HepG2 (cell line): ENCODE results near the gene NUDT19. TPM values are rescaled to one million over a fixed set of nuclear protein-coding genes. Genes with fewer than 3 reads are reported as not detected.

Experiments used
- CEBPG ChIP-seq: IDR thresholded peaks from 2 replicates; pipeline ENCODE4 v1.6.1; 2016
- CENPT ChIP-seq: sonication (generic); formaldehyde crosslinking; IDR thresholded peaks from 2 replicates; pipeline ENCODE4 v1.8.0; 2022; ENCODE audit warnings: low read depth, mild to moderate bottlenecking, moderate library complexity, missing genetic modification reagents
- HDAC6 ChIP-seq: fragments of 200-600 bp; sonication (generic); IDR thresholded peaks from 2 replicates; pipeline ENCODE4 v1.7.0; 2017; ENCODE audit warnings: mild to moderate bottlenecking, antibody characterized with exemption, low read length, low read depth
- RAD21 ChIP-seq: fragments of 450-650 bp; formaldehyde crosslinking; IDR thresholded peaks from 2 replicates; pipeline ENCODE4 v1.5.0; 2020; ENCODE audit warnings: mild to moderate bottlenecking
- TP53 ChIP-seq: sonication (generic); formaldehyde crosslinking; conservative IDR thresholded peaks from 2 replicates; pipeline ENCODE4 v1.4.0; 2020; ENCODE audit warnings: missing genetic modification reagents
- ZNF674 ChIP-seq: sonication (generic); formaldehyde crosslinking; IDR thresholded peaks from 2 replicates; pipeline ENCODE4 v1.5.0; 2020; ENCODE audit warnings: low read depth, mild to moderate bottlenecking, missing genetic modification reagents
- ZZZ3 ChIP-seq: sonication (generic); formaldehyde crosslinking; IDR thresholded peaks from 2 replicates; pipeline ENCODE4 v1.4.0; 2020; ENCODE audit warnings: missing genetic modification reagents, mild to moderate bottlenecking, borderline replicate concordance
- polyA plus RNA-seq, 8 experiments: library from polyadenylated mRNA; depleted of rRNA in 3 of 8; stranded (reverse) in 7 of 8; unstranded in 1 of 8; fragments of >200 nt; fragmentation: Illumina TruSeq in 4 of 8; extraction: Trizol in 4 of 8; gene quantifications; 2 replicates each; pipeline versions ENCODE4 v1.2.1 to v1.2.3, GENCODE V29; 2011 to 2016; ENCODE audit warnings: low read depth in 4 of 8, missing spikeins in 1 of 8, mixed read lengths in 1 of 8; ENCODE audit not compliant: insufficient read depth in 1 of 8
- total RNA-seq, 5 experiments: library from RNA; depleted of rRNA; stranded (reverse); fragments of >200 nt; fragmentation: Illumina TruSeq; extraction: Trizol; gene quantifications; 2 replicates each; pipeline ENCODE4 v1.2.3, GENCODE V29; 2016; ENCODE audit warnings: low read depth in 1 of 5
- TF ChIP-seq, protein P1 (sequence below): sonication (generic); formaldehyde crosslinking; IDR thresholded peaks from 2 replicates; pipeline ENCODE4 v1.8.1; 2022; ENCODE audit warnings: low read depth, mild to moderate bottlenecking, missing genetic modification reagents
- TF ChIP-seq, protein P2 (sequence below): sonication (generic); formaldehyde crosslinking; IDR thresholded peaks from 2 replicates; pipeline ENCODE4 v1.4.0; 2020; ENCODE audit warnings: mild to moderate bottlenecking, missing genetic modification reagents
- TF ChIP-seq, protein P3 (sequence below): sonication (generic); formaldehyde crosslinking; IDR thresholded peaks from 2 replicates; pipeline ENCODE4 v1.5.0; 2020; ENCODE audit warnings: mild to moderate bottlenecking, low read depth, missing genetic modification reagents, borderline replicate concordance
- TF ChIP-seq, protein P4 (sequence below): sonication (generic); formaldehyde crosslinking; IDR thresholded peaks from 2 replicates; pipeline ENCODE4 v1.4.0; 2020; ENCODE audit warnings: mild to moderate bottlenecking, missing genetic modification reagents
- TF ChIP-seq, protein P5 (sequence below): sonication (generic); formaldehyde crosslinking; IDR thresholded peaks from 2 replicates; pipeline ENCODE4 v1.8.1; 2023; ENCODE audit warnings: mild to moderate bottlenecking, moderate library complexity, missing genetic modification reagents
- TF ChIP-seq, protein P6 (sequence below): sonication (generic); formaldehyde crosslinking; IDR thresholded peaks from 2 replicates; pipeline ENCODE4 v1.4.0; 2020; ENCODE audit warnings: missing genetic modification reagents

Gene NUDT19
- total and polyA plus RNA-seq, 2 of the 13 experiments (the other 11 are each of a cell fraction or from before 2014, with no cell fraction given), result 3.1 to 3.6 TPM

DNA sequence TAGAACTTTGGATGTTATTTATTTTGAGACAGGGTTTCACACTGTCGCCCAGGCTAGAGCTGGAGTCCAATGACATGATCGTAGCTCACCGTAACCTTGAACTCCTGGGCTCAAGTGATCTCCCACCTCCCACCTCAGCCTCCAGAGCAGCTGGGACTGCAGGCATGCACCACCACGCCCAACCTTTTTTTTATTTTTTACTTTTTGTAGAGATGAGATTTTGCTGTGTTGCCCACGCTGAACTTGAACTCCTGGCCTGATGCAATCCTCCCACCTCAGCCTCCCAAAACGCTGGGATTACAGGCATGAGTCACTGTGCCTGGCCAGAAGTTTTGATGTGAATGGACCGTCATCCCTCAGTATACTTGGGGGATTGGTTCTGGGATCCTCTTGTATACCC is 30.3 kb upstream of the NUDT19 start (continued):
- TF ChIP-seq, protein P1, sequence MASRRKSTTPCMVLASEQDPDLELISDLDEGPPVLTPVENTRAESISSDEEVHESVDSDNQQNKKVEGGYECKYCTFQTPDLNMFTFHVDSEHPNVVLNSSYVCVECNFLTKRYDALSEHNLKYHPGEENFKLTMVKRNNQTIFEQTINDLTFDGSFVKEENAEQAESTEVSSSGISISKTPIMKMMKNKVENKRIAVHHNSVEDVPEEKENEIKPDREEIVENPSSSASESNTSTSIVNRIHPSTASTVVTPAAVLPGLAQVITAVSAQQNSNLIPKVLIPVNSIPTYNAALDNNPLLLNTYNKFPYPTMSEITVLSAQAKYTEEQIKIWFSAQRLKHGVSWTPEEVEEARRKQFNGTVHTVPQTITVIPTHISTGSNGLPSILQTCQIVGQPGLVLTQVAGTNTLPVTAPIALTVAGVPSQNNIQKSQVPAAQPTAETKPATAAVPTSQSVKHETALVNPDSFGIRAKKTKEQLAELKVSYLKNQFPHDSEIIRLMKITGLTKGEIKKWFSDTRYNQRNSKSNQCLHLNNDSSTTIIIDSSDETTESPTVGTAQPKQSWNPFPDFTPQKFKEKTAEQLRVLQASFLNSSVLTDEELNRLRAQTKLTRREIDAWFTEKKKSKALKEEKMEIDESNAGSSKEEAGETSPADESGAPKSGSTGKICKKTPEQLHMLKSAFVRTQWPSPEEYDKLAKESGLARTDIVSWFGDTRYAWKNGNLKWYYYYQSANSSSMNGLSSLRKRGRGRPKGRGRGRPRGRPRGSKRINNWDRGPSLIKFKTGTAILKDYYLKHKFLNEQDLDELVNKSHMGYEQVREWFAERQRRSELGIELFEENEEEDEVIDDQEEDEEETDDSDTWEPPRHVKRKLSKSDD, result no peak
- TF ChIP-seq, protein P2, sequence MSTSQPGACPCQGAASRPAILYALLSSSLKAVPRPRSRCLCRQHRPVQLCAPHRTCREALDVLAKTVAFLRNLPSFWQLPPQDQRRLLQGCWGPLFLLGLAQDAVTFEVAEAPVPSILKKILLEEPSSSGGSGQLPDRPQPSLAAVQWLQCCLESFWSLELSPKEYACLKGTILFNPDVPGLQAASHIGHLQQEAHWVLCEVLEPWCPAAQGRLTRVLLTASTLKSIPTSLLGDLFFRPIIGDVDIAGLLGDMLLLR (CRISPR knock-in tag), result no peak
- TF ChIP-seq ZNF674 (CRISPR knock-in tag), result no peak
- TF ChIP-seq, protein P3, sequence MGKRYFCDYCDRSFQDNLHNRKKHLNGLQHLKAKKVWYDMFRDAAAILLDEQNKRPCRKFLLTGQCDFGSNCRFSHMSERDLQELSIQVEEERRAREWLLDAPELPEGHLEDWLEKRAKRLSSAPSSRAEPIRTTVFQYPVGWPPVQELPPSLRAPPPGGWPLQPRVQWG (CRISPR knock-in tag), result no peak
- no peak for TF ChIP-seq ZZZ3
- TF ChIP-seq RAD21 (CRISPR knock-in tag), result no peak
- TF ChIP-seq, protein P4, sequence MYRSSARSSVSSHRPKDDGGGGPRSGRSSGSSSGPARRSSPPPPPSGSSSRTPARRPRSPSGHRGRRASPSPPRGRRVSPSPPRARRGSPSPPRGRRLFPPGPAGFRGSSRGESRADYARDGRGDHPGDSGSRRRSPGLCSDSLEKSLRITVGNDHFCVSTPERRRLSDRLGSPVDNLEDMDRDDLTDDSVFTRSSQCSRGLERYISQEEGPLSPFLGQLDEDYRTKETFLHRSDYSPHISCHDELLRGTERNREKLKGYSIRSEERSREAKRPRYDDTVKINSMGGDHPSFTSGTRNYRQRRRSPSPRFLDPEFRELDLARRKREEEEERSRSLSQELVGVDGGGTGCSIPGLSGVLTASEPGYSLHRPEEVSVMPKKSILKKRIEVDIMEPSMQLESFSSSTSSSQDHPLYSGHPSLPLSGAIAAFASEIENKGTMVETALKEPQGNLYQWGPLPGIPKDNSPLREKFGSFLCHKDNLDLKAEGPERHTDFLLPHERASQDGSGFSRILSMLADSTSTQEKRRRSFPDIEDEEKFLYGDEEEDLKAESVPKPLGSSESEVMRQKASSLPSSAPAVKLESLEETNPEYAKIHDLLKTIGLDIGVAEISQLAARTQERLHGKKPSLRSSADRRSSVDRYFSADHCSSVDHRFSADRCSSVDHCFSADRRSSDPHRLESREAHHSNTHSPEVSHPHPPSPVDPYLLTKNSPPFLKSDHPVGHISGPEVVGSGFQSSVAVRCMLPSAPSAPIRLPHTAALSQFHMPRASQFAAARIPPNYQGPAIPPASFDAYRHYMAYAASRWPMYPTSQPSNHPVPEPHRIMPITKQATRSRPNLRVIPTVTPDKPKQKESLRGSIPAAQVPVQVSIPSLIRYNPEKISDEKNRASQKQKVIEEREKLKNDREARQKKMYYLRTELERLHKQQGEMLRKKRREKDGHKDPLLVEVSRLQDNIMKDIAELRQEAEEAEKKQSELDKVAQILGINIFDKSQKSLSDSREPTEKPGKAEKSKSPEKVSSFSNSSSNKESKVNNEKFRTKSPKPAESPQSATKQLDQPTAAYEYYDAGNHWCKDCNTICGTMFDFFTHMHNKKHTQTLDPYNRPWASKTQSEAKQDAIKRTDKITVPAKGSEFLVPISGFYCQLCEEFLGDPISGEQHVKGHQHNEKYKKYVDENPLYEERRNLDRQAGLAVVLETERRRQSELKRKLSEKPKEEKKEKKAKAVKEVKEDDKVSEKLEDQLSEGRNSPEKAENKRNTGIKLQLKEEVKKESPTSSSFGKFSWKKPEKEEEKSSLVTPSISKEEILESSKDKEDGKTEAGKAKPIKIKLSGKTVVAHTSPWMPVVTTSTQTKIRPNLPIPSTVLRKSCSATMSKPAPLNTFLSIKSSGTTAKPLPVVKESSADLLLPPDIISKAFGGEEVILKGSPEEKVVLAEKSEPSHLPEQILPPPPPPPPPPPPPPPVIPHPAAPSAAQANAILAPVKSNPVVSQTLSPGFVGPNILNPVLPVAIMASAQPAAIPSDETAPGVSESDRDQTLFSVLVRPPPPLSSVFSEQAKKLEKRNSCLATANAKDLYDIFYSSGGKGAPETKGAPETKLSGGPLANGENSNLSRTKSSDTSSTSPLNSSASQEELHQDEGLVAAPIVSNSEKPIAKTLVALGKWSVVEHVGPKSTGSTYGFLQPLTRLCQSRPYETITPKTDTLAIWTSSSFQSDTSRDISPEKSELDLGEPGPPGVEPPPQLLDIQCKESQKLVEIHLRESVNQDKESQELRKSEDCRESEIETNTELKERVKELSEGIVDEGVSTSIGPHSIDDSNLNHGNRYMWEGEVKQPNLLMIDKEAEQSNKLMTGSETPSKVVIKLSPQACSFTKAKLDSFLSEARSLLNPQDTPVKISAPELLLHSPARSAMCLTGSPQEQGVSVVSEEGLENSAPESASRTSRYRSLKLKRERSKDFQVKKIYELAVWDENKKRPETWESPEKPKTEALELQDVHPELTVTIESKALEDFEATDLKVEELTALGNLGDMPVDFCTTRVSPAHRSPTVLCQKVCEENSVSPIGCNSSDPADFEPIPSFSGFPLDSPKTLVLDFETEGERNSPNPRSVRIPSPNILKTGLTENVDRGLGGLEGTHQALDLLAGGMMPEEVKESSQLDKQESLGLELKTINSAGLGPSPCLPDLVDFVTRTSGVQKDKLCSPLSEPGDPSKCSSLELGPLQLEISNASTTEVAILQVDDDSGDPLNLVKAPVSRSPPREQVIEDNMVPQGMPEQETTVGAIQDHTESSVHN (CRISPR knock-in tag), result no peak
- no peak for TF ChIP-seq CENPT (CRISPR knock-in tag)
- TF ChIP-seq, protein P5, sequence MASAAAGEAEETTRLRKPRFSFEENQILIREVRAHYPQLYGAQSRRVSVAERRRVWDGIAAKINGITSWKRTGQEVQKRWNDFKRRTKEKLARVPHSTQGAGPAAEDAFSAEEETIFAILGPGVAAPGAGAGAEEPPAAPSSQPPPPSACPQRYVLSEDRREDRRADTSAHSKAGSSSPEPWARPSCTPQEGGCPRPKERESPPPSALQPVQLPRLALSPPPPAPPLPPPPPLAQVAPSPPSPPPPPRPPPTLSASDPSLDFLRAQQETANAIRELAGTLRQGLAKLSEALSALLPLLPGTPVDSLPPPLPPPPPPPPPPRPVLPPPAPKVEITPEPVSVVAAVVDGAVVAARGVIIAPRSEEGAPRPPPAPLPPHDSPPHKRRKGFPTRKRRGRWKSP (CRISPR knock-in tag), result no peak
- TF ChIP-seq, protein P6, sequence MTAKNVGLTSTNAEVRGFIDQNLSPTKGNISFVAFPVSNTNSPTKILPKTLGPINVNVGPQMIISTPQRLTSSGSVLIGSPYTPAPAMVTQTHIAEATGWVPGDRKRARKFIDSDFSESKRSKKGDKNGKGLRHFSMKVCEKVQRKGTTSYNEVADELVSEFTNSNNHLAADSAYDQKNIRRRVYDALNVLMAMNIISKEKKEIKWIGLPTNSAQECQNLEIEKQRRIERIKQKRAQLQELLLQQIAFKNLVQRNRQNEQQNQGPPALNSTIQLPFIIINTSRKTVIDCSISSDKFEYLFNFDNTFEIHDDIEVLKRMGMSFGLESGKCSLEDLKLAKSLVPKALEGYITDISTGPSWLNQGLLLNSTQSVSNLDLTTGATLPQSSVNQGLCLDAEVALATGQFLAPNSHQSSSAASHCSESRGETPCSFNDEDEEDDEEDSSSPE (CRISPR knock-in tag), result no peak
- TF ChIP-seq CEBPG (CRISPR knock-in tag), result peak; percentile 35; the same call in 1 of the 2 replicates
- no peak for TF ChIP-seq TP53 (CRISPR knock-in tag)
- TF ChIP-seq HDAC6, result no peak
